HFFc6 (cell line): ENCODE results near the gene KIF26B. TPM values are rescaled to one million over a fixed set of nuclear protein-coding genes. Genes with fewer than 3 reads are reported as not detected.

Experiments
- DNase-seq: peaks from one replicate; pipeline ENCODE4 v3.0.0-alpha.2; 2018
- H3K27ac Mint-ChIP-seq: 2 replicates; pipeline ENCODE4 v1.8.0; 2020; ENCODE audit warnings: mild to moderate bottlenecking, mixed read lengths
- H3K27me3 Mint-ChIP-seq: 2 replicates; pipeline ENCODE4 v1.8.0; 2021; ENCODE audit warnings: mild to moderate bottlenecking, moderate library complexity, mixed read lengths; ENCODE audit not compliant: insufficient read depth
- H3K36me3 Mint-ChIP-seq: 2 replicates; pipeline ENCODE4 v1.8.0; 2021; ENCODE audit warnings: low read depth, mixed read lengths
- H3K4me1 Mint-ChIP-seq: 2 replicates; pipeline ENCODE4 v1.8.0; 2020; ENCODE audit warnings: low read depth, mixed read lengths
- H3K4me3 Mint-ChIP-seq: 2 replicates; pipeline ENCODE4 v1.8.0; 2020; ENCODE audit warnings: mild to moderate bottlenecking, moderate library complexity, mixed read lengths
- H3K9me3 Mint-ChIP-seq: 2 replicates; pipeline ENCODE4 v1.8.0; 2020; ENCODE audit warnings: mild to moderate bottlenecking, mixed read lengths
- total RNA-seq, 6 experiments: library from RNA; stranded (reverse); fragmentation: NEBNext Ultra II Directional; extraction: Animal tissue kit (Norgen Biotek cat#: 25700); gene quantifications; 2 replicates in 1 of 6; 3 replicates in 5 of 6; pipeline ENCODE4 v1.2.3, GENCODE V29; 2021
- TF ChIP-seq, protein P1 (sequence below): fragments of 200-600 bp; sonication (generic); IDR thresholded peaks from 2 replicates; pipeline ENCODE4 v1.5.0; 2021; ENCODE audit warnings: antibody characterized with exemption, mild to moderate bottlenecking

KIF26B gene
- total RNA-seq, 6 experiments from 2014 or later = 4.6 to 7.5 (median 5.5) TPM

DNA sequence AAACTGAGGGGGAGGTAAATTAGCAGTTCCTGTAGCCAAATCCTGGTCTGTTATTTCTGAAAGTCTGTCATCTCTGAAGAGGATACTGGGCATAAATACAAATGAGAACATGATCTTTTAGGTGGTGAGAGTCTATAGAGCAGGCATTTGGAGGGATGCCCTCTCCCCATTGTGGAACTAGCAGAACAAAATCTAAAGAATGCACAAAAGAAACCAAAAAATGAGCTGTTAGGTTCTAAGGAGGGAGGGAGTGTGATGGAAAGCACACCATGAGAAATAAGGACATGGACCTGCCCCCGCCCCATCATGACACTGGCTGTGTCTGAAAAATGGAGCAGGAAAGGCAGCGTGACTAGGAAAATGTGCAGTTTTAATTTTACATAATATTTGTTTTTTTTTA lies 262.0 kb downstream of the KIF26B start:
- Mint-ChIP-seq H3K27me3 (peaks cover 2% of the 10 kb centered on the region; the same call in 1 of the 2 replicates), H3K4me1 (peaks cover 1% of the 10 kb centered on the region; the same call in 1 of the 2 replicates), H3K36me3 (no peaks in the 10 kb centered on the region), H3K27ac (no peak overlapping the region), H3K9me3 (no peaks in the 10 kb centered on the region), H3K4me3 (no peak overlapping the region)
- DNase-seq = no peak
- TF ChIP-seq, protein P1, sequence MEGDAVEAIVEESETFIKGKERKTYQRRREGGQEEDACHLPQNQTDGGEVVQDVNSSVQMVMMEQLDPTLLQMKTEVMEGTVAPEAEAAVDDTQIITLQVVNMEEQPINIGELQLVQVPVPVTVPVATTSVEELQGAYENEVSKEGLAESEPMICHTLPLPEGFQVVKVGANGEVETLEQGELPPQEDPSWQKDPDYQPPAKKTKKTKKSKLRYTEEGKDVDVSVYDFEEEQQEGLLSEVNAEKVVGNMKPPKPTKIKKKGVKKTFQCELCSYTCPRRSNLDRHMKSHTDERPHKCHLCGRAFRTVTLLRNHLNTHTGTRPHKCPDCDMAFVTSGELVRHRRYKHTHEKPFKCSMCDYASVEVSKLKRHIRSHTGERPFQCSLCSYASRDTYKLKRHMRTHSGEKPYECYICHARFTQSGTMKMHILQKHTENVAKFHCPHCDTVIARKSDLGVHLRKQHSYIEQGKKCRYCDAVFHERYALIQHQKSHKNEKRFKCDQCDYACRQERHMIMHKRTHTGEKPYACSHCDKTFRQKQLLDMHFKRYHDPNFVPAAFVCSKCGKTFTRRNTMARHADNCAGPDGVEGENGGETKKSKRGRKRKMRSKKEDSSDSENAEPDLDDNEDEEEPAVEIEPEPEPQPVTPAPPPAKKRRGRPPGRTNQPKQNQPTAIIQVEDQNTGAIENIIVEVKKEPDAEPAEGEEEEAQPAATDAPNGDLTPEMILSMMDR = no peak

DNA sequence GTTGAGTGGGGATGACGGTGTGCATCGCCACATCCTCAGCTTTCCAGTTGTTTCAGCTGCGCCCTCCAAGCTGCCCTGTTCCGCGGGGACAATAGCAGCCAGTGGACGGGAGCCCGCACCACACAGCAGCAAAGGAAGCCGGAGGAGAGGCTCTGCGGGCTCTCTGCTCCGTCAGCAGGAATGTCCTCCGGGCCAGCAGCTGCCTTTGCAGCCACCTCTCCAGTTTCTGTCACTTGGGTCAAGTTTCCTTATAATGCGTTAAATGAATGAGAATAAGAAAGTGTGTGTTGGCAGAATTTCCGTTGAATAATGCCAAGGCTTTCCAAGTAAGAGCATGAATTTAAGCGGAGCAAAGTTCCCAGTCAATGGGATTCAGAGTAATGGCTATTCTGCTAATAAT lies 263.3 kb downstream of the KIF26B start:
- Mint-ChIP-seq H3K27me3 (peaks cover 2% of the 10 kb centered on the region; the same call in 1 of the 2 replicates), H3K9me3 (no peaks in the 10 kb centered on the region), H3K4me1 (no peaks in the 10 kb centered on the region), H3K27ac (no peak overlapping the region), H3K4me3 (no peak overlapping the region), H3K36me3 (no peaks in the 10 kb centered on the region)
- TF ChIP-seq, protein P1 = no peak
- DNase-seq = no peak

DNA sequence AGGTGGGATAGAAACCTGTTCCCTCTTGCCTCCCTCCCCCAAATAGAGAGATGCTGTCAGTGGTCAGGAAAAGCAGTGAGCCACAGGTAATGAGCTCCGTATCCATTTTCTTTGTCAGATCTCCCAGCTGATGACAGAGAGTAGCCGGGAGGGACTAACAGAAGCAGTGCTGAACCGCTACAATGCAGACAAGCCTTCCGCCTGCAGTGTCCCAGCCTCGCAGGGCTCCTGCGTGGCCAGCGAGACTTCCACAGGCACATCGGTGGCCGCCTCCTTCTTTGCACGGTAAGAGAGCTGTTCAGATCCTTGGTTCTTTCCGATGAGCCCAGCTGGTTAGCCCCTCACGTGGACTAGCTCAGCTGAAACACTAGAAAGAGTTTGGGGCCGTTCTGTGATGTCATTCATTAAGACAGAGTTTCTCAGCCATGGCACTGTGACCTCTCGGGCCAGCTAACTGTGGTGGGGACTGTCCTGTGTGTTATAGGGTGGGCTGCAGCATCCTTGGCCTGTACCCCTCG lies 264.7 kb downstream of the KIF26B start:
- H3K36me3 Mint-ChIP-seq = no peaks in the 10 kb centered on the region
- TF ChIP-seq, protein P1 = no peak
- no peak for DNase-seq
- H3K9me3 Mint-ChIP-seq = no peaks in the 10 kb centered on the region
- H3K27me3 Mint-ChIP-seq = peaks cover 2% of the 10 kb centered on the region; the same call in 1 of the 2 replicates
- no peak overlapping the region for H3K27ac Mint-ChIP-seq
- no peak overlapping the region for H3K4me3 Mint-ChIP-seq
- no peaks in the 10 kb centered on the region for H3K4me1 Mint-ChIP-seq

DNA sequence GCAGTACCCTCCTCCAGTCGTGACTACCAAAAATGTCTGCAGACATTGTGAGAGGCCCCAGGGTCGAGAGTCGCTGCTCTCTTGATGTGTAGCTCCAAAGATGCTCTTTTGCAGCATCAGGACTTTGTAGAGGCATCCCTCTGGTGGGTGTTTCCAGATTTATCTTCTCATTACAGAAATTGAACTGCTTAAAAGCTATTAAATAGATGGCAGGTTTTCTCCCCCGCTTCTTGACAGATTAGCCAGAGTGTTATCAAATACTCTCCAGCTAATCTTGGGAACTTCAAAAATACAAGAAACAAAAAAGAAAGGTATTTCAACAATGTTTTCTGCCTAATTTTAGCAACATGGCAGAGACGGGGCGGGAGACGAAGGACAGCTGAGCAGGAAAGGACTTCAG lies 265.2 kb downstream of the KIF26B start:
- no peak for DNase-seq
- H3K27me3 Mint-ChIP-seq = peaks cover 3% of the 10 kb centered on the region
- H3K9me3 Mint-ChIP-seq = no peaks in the 10 kb centered on the region
- no peaks in the 10 kb centered on the region for H3K36me3 Mint-ChIP-seq
- TF ChIP-seq, protein P1 = no peak
- H3K4me1 Mint-ChIP-seq = no peaks in the 10 kb centered on the region
- no peak overlapping the region for H3K4me3 Mint-ChIP-seq
- no peak overlapping the region for H3K27ac Mint-ChIP-seq

DNA sequence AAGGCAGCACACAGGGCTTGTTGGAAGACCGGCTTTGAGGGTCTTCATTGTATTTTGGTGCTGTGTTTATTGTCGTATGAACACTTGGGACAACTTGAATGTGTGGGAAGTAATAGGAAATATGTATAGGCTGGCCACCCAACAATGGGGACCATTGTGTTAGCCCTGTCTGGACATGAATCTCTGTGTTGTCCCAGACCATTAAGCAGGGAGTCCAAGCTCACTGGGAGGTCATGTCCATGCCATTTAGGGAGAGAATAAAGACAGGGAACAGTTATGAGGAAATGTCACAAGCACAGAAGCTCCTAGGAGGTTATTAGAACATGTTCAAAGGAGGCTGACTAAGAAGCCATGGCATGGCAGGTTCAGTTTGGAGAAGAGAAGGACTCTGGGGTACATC lies 266.1 kb downstream of the KIF26B start:
- no peak for DNase-seq
- Mint-ChIP-seq H3K4me1 (no peaks in the 10 kb centered on the region), H3K27me3 (peaks cover 3% of the 10 kb centered on the region), H3K4me3 (no peak overlapping the region), H3K27ac (no peak overlapping the region), H3K9me3 (no peaks in the 10 kb centered on the region), H3K36me3 (no peaks in the 10 kb centered on the region)
- TF ChIP-seq, protein P1 = no peak
